HG03457 (cell line): ENCODE results near the gene MYH1.
"Not testable (repeated sequence)": the region's sequence is repeated elsewhere in the genome, so short reads cannot be mapped to it uniquely, and the experiment has no call there.

ENCODE experiments used
- ATAC-seq: cut with Tn5 transposase; IDR thresholded peaks from one replicate; pipeline ENCODE4 v1.9.1; 2021; ENCODE audit warnings: moderate number of reproducible peaks; ENCODE audit not compliant: unreplicated experiment

MYH1 gene

DNA sequence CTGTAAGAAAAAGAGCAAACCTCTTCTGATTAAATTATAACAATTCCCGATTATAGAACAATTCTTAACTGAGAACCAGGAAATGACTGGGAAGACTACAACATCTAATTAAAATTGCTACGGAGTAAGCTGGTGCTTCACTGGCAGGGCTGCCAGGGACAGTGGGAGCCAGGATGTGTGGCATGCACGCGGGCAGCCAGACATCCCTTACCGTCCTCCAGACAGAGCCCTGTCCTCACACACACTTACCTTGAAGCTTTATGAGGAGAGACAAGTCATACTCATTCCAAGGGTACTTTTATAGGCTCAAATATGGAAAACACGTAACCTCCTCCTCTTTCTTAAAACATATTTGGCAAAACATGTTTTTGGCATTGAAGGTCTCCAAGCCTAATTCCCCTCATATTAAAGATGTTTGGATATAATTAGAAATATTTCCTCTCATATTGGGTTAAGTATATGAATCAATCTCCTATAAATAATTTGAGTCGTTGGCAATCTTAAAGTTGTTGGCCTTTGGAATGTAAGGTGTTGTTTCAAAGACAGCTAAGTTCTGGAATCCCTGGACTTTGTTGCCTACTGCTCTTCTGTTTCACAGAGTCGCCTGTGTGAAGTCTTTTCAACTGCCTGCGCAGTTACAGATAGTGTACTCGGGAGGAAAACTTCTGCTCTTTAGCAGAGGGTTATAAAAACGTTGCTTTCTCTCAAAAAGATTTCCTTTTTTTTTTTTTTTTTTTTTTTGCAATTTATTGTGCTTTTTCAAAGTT, at the start of gene MYH1:
TSS of gene MYH1 (minus strand) at position 272 of the 767 bp plus-strand sequence. CDS start 1,900 bp downstream, outside the sequence.
- ATAC-seq: no peak

DNA sequence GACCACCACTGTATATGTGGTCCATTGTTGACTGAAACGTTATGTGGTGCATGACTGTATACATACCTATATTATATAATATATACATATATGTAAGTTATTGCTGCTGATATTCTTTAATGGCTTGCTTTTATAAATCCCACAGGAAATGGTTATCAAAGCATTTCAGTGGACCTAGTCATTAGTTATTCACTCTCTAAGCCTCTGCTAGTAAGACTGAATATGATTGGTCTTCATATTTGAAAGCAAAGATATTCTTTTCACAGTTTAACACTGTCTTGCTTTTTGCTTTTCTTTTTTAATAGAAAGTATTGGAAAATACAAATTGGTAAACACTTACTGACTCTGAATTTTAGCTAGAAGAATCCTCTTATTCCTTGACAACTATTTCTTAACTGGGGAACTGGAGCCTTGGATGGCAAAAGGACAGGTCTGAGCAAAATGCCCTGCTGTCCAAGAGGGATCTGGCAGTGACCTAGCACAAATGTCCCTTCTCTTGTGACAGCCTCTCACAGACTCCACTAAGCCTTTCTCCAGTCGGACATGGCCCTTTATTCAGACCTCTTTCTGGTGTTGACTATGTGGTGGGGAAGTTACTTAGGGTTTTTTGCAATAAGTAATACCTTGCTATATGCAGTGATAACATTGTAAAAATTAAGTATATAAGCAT, 45.8 kb upstream of the MYH1 start:
- no peak for ATAC-seq

DNA sequence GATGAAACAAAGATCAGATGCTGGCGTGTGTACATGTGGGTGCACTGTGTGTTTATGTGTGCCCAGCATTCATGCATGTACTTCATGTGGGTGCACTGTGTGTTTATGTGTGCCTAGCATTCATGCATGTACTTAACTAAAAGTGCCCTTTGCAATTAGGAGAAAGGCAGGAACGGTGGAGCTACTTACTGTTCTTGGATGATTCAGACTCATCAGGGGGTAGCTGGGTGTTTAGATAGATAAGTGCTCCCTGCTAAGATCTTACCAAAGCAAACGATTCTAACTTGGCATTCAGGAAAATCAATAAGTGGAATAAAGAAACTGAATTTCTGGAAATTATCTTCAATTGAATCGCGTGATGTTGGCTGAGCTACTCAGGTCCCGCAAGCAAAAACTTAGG, 39.7 kb upstream of the MYH1 start:
- no peak for ATAC-seq

DNA sequence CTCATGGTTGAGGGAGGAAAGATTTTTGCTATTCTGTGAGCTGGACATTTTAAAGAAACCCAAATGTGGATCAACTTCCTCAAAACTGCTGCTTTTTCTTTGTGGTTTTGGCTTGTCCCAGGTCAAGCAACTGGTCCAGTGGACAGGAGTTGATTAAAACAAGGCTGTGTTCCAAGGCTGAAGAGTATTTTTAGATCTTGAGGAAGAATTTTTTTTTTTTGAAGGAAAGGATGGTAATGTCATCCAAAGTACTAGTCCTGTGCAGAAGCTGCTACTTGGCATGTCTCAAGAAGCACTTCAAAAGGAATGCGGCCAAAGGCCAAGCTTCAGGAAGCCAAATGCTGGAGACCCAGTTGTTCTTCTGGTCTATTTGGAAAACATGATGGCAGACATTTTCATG, 39.1 kb upstream of the MYH1 start:
- no peak for ATAC-seq

DNA sequence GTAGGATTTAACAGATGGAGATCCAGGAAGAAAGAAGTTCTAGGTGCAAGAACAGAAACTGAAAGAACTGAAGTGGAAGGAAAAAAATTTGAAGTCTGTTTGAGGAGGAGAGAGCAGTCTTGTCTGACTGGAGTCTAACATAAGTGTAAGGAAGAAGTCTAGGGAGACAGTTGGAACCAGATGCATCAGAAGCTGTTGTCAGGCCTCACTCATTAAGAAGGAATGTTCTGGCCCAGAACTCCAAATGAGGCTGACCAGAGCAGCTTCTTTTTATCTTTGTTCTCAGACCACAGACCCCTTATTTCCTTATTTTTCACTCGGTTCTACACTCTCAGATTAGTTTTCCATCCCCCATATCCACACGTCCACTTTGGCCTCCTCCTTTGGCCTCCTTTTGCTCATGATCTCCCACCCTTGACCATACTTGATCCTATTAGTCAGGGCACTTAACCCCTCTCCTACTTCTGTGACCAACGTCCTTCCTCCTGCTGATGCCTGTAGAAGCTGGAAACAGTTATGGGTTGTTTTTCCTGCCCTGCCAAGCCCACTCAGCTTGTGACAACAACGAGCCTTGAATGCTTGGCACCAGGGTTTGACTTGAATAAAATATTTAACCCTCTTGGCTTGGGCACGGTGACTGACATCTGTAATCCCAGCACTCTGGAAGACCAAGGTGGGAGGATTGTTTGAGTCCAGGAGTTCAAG, 38.1 kb upstream of the MYH1 start:
- ATAC-seq: no peak

DNA sequence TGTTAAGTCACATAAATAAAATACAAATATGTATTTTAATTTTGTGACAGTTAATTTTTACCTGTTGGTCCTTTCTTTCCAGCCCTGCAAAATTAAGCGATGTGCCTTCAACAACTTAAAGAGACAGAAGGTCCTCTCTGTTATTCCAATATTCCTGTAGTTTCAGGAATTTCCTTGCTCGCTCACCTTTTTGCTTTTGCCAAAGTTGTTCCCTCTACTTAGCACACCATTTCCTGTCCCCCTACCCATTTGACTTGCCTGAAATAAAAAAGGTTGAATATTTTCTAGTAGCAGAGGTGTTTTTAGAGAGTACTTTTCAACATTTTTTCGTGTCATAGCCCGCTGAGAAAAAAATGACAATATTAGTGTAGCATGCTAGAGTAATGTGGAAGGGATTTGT, 31.7 kb upstream of the MYH1 start:
- ATAC-seq: no peak

DNA sequence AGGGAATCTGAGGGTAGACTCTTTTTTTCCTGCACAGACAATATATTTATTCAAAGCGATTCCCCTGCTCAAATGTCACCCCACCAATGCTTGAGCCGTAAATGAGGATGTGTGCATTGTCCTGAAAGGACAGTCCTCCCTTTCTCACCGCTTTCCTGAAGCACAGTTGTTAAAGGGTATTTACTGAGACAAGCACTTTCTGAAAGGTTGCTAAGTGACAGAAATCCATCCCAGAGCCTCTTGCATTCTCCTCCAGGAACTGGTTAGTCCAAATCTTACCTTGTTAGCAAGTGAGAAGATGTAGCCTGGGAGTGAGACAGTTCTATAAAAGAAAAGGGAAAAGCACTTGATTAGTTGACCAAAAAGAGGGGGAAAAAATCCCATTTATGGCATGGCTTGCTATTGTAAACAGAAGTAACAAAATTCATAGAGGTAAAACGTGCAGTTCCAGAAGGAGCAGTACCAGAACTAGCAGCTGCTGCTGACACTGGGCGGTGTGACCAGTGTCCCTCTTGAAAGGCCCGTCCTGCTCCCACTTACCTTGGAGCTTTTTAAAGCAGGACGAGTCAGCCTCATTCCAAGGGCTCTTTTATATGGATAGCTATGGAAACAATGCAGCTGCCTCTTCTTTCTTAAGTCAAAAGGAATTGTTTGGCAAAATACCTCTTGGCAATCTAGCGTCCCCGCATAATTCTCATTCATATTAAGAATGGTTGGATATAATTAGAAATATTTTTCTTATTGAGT, 30.9 kb upstream of the MYH1 start, which contains the start of gene MYH2:
TSS of gene MYH2 (minus strand) at position 563 of the 747 bp plus-strand sequence. CDS start 1,738 bp downstream, outside the sequence.
- ATAC-seq: no peak

DNA sequence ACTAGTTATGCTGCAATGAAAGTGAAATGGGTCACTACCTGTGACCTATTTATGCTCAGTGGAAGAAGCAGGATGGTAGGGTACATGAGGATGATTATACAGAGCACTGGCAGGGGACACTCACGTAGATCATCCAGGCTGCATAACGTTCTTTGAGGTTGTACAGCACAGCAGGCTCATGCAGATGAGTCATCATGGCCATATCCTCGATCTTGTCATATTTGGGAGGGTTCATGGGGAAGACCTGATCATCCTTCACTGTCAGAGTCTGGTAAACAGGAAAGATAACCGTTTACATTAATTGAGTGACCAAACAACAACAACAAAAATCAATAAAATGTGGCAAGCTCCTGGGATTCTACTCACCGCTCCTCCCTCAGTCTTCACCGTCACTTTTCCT, 29.0 kb upstream of the MYH1 start:
- no peak for ATAC-seq

DNA sequence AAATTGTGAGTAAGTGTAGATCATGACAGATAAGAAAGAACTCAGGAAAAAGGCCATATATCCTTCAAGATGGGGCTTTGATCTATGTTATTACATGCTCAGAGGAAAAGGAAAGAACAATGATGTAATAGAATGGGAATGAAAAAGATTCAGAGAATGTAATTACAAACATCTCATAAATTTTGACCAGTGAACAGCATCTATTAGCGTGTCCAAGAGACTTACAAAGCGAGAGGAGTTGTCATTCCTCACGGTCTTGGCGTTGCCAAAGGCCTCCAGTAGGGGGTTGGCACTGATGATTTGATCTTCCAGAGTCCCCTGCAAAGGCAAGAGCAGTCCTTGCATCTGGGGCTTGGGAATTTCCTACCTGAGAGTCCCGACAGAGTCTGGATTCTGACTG, 25.1 kb upstream of the MYH1 start:
- not testable (repeated sequence) for ATAC-seq

DNA sequence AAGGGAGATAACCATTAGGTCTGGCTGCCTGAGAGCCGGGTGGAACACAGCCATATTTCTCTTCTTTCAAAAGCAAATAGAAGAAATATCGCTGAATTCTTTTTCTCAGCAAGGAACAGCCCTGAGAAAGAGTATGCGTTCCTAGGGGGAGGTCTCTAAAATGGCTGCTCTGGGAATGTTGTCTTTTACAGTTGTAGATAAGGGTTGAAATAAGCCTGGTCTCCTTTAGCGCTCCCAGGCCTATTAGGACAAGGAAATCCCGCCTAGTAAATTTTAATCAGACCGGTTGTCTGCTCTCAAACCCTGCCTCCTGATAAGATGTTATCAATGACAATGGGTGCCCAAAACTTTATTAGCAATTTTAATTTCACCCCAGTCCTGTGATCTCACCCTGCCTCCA, 22.8 kb upstream of the MYH1 start:
- ATAC-seq: not testable (repeated sequence)

DNA sequence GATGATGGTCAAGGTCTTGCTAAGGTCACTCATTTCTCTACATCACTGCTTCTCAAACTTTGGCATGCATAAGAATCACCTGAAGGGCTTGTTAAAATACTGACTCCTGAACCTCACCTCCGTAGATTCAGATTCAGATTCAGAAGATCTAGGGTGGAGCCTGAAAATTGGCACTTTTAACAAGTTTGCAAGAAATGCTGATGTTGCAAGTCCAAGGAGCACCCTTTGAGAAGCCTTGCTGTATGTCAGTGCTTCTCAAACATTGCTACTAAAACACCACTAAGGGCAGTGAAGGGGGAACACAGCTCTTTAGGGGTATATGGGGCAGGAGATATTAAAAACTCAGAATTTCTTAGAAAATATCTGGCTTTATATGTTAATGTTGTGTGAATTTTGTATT, 13.7 kb upstream of the MYH1 start:
- ATAC-seq: no peak

DNA sequence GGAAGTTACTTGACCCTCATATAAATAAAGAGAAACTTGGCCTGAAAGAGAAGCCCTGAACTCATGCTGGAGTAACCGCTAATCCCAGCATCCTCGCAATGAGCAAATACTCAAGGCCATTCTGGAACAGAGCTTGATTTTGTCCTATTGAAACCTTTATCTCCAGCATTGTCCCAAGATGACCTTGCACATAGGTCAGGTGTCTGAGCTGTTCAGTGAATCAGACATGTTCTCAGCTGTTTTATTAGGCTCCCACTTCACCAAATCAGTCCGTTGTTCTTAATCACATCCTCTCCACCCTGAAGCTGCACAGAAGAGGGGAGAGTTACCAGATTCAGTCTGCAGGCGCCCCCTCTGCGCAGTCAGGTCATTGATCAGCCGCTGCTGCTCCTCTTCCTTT, 9.1 kb upstream of the MYH1 start:
- no peak for ATAC-seq

DNA sequence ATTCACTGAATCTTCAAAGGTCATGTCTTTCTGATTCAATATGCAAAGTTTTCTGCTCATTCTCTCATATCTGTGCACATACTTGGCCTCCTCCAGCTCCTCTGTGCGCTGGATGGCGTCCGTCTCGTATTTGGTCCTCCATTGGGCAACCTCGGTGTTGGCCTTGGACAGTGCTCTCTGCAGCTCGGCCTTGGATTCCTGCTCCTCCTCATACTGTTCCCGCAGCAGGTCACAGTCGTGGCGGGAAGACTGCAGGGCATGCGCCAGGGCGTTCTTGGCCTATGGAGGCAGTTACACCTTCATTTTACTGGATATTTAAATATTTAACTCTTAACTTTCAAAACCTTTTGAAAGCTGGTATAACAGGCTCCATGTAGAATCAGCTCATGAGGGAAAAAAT, 8.2 kb upstream of the MYH1 start:
- no peak for ATAC-seq

DNA sequence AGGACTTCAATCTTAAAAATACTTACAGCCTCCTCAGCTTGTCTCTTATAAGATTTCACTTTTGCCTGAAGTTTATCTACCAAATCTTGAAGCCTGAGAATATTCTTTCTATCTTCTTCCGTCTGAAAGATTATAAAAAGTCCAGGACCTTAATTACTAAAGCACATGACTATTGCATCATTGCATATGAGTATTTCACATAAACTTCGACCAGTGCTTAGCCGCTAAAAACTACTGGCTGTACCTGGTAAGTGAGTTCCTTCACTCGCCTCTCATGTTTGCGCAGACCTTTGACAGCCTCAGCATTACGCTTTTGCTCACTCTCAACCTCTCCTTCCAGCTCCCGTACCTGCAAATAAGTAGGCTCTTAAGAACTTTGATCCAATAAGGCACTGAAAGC, 4.7 kb upstream of the MYH1 start:
- ATAC-seq: no peak

DNA sequence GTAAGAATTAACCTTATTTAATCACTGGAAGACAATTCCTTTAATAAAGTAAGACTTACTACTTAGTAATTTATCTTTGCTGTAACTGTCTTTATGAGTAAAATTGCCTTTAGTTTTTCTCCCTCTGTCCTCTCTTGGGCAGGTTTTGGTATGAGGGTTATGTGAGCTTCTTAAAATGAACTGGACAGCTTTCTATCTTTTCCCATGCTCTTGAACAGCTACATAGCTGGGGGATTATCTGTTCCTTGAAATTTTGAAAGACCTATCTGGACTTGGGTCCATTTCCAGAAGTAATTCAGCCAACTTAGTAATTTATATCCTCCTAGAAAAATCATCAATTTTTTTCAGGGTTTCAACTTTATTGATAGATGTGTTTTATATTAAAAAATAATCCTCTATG, 3.6 kb upstream of the MYH1 start:
- no peak for ATAC-seq

DNA sequence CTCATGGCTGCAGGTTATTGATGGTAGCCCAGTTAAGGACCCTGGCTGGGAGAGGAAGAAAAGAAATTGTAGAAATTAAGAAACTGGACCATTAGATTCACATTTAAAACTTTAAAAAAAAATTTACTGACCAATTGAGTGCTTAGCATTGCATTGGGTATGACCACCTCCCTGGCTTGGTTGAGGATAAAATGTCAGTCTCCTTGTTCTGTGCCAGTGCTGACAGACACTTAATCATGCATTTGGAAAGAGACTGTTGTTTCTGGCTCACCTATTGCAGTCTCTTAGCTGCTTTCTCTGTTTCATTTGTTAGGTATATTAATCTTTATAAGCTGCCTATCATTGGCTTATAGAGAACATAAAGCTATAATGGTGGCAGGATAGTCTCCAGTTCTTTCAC, 1.7 kb downstream of the MYH1 start:
- ATAC-seq: no peak

DNA sequence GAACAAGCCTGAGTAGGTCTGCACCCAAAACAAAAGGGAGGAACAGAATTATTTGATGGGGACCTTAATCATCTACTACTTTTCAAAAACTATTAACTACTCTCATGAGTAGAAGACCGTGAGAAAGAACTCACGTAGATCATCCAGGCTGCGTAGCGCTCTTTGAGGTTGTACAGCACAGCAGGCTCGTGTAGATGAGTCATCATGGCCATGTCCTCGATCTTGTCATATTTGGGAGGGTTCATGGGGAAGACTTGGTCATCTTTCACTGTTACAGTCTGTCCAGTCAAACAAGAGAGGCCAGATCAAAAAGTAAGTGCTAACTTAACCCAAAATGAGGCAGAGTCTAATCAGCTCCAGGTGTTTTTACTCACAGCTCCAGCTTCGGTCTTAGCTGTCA, 2.3 kb downstream of the MYH1 start:
- no peak for ATAC-seq

DNA sequence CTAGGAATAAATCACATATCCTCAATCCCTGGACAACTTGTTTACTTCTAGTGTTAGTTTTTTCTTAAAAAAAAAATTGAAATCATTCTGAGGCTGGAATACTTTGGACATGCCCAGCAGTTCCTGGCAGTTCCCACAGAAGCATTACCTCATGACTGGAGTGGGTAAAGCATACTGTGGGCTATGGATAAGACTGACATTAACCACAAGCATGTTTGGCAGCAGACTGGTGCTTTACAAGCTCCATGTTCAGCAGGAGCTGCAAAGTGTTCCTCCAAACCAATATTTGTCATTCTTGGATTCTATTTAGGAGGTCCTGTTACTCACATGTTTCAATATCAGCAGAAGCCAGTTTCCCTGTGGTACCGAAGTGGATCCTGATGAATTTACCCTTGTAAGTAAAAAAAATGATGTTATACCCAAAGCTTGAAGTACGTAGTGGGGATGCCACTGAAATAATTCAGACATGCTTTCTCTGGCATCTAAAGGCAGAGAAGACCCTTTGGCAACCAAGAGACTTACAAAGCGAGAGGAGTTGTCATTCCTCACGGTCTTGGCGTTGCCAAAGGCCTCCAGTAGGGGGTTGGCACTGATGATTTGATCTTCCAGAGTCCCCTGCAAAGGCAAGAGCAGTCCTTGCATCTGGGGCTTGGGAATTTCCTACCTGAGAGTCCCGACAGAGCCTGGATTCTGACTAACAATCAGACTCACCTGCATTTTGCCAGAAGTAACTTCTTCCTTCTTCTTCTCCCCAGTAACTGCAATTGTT, 4.9 kb downstream of the MYH1 start:
- no peak for ATAC-seq

DNA sequence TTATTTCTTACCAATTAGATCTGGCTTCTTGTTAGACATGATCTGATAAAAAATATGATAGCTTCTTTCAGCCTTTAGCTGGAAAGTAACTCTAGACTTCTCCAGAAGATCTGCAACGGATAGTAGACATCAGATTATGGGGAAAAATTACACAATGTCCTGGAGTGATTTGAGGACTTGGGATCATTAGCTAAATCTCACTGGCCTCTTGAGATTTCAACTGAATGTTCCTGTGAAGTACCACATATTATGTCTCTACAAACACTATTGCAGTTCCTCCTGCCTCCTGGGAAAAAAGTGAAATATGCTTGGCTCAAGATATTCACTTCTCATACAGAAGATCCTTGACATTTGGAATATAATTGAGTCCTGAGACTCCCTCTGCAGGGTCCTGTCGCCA, 5.5 kb downstream of the MYH1 start:
- no peak for ATAC-seq

DNA sequence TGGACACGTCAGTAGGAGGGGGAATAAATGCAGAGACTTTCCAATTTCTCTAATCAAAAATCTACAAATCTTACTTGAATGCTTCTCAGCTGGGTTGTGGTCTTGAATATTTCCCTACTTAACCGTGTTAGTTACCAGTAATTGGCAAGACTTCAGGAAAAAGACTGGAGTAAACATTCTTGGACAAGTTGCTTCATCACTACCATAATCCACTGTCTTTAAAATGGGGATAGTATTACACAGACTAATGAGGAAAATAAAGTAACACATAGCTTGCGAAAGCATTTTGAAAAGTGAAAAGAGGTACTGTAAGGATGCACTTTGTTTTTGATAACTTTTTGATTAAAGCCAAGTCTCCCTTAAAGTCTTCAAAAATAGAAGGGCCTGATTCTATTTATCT, 18.4 kb downstream of the MYH1 start:
- ATAC-seq: no peak
